ENCODE measurements around the gene DCN.

Gene DCN

GRCh38 chr12:91182636-91183455, at the start of gene DCN:
DCN (minus strand) TSS chr12:91182817; CDS start chr12:91178552, 4,265 bp downstream.
- Histone ChIP-seq H3K27ac (ENCODE audit: low read length) (no peak within 1 kb of the TSS), H3K4me1 (ENCODE audit: insufficient read depth, low read length) (no peaks in the 10 kb centered on the region), H3K27me3 (ENCODE audit: insufficient read depth, low read length) (no peaks in the 10 kb centered on the region), H3K4me3 (ENCODE audit: low read length) (no peak within 1 kb of the TSS), H3K9me3 (ENCODE audit: insufficient read depth, low read depth, low read length) (no peaks in the 10 kb centered on the region), H3K9ac (ENCODE audit: low read depth, low read length) (no peak within 1 kb of the TSS), H3K36me3 (ENCODE audit: insufficient read depth, low read depth, low read length) (no peaks in the 10 kb centered on the region)

- Histone ChIP-seq H3K27me3 (ENCODE audit: insufficient read depth, low read length) (no peaks in the 10 kb centered on the region), H3K36me3 (ENCODE audit: insufficient read depth, low read depth, low read length) (no peaks in the 10 kb centered on the region), H3K4me3 (ENCODE audit: low read length) (no peak overlapping the region), H3K4me1 (ENCODE audit: insufficient read depth, low read length) (no peaks in the 10 kb centered on the region), H3K27ac (ENCODE audit: low read length) (no peak overlapping the region), H3K9me3 (ENCODE audit: insufficient read depth, low read depth, low read length) (no peaks in the 10 kb centered on the region), H3K9ac (ENCODE audit: low read depth, low read length) (no peak overlapping the region)
Measured at GRCh38 chr12:91230841-91231240, 48.2 kb upstream of the DCN start.

GRCh38 chr12:91226951-91227350, 44.3 kb upstream of the DCN start:
- no peaks in the 10 kb centered on the region for H3K27me3 ChIP-seq (ENCODE audit: insufficient read depth, low read length)
- H3K4me1 ChIP-seq (ENCODE audit: insufficient read depth, low read length): no peaks in the 10 kb centered on the region
- H3K9ac ChIP-seq (ENCODE audit: low read depth, low read length): no peak overlapping the region
- no peak overlapping the region for H3K4me3 ChIP-seq (ENCODE audit: low read length)
- no peak overlapping the region for H3K27ac ChIP-seq (ENCODE audit: low read length)
- H3K9me3 ChIP-seq (ENCODE audit: insufficient read depth, low read depth, low read length): no peaks in the 10 kb centered on the region
- no peaks in the 10 kb centered on the region for H3K36me3 ChIP-seq (ENCODE audit: insufficient read depth, low read depth, low read length)

GRCh38 chr12:91225316-91225715, 42.7 kb upstream of the DCN start:
- Histone ChIP-seq H3K9ac (ENCODE audit: low read depth, low read length) (no peak overlapping the region), H3K9me3 (ENCODE audit: insufficient read depth, low read depth, low read length) (no peaks in the 10 kb centered on the region), H3K27me3 (ENCODE audit: insufficient read depth, low read length) (no peaks in the 10 kb centered on the region), H3K27ac (ENCODE audit: low read length) (no peak overlapping the region), H3K36me3 (ENCODE audit: insufficient read depth, low read depth, low read length) (no peaks in the 10 kb centered on the region), H3K4me3 (ENCODE audit: low read length) (no peak overlapping the region), H3K4me1 (ENCODE audit: insufficient read depth, low read length) (no peaks in the 10 kb centered on the region)

- H3K36me3 ChIP-seq (ENCODE audit: insufficient read depth, low read depth, low read length): no peaks in the 10 kb centered on the region
- no peaks in the 10 kb centered on the region for H3K27me3 ChIP-seq (ENCODE audit: insufficient read depth, low read length)
- H3K27ac ChIP-seq (ENCODE audit: low read length): no peak overlapping the region
- H3K4me3 ChIP-seq (ENCODE audit: low read length): no peak overlapping the region
- no peak overlapping the region for H3K9ac ChIP-seq (ENCODE audit: low read depth, low read length)
- no peaks in the 10 kb centered on the region for H3K4me1 ChIP-seq (ENCODE audit: insufficient read depth, low read length)
- H3K9me3 ChIP-seq (ENCODE audit: insufficient read depth, low read depth, low read length): no peaks in the 10 kb centered on the region
Measured at GRCh38 chr12:91224401-91224800, 41.8 kb upstream of the DCN start.

GRCh38 chr12:91222746-91223145, 40.1 kb upstream of the DCN start:
- Histone ChIP-seq H3K27ac (ENCODE audit: low read length) (no peak overlapping the region), H3K36me3 (ENCODE audit: insufficient read depth, low read depth, low read length) (no peaks in the 10 kb centered on the region), H3K4me3 (ENCODE audit: low read length) (no peak overlapping the region), H3K9me3 (ENCODE audit: insufficient read depth, low read depth, low read length) (no peaks in the 10 kb centered on the region), H3K27me3 (ENCODE audit: insufficient read depth, low read length) (no peaks in the 10 kb centered on the region), H3K4me1 (ENCODE audit: insufficient read depth, low read length) (no peaks in the 10 kb centered on the region), H3K9ac (ENCODE audit: low read depth, low read length) (no peak overlapping the region)

GRCh38 chr12:91219919-91220318, 37.3 kb upstream of the DCN start:
- Histone ChIP-seq H3K36me3 (ENCODE audit: insufficient read depth, low read depth, low read length) (no peaks in the 10 kb centered on the region), H3K9ac (ENCODE audit: low read depth, low read length) (no peak overlapping the region), H3K27me3 (ENCODE audit: insufficient read depth, low read length) (no peaks in the 10 kb centered on the region), H3K4me3 (ENCODE audit: low read length) (no peak overlapping the region), H3K9me3 (ENCODE audit: insufficient read depth, low read depth, low read length) (no peaks in the 10 kb centered on the region), H3K4me1 (ENCODE audit: insufficient read depth, low read length) (no peaks in the 10 kb centered on the region), H3K27ac (ENCODE audit: low read length) (no peak overlapping the region)

- H3K4me1 ChIP-seq (ENCODE audit: insufficient read depth, low read length): no peaks in the 10 kb centered on the region
- no peaks in the 10 kb centered on the region for H3K36me3 ChIP-seq (ENCODE audit: insufficient read depth, low read depth, low read length)
Measured at GRCh38 chr12:91219511-91219910, 36.9 kb upstream of the DCN start.

GRCh38 chr12:91216871-91217270, 34.3 kb upstream of the DCN start:
- no peaks in the 10 kb centered on the region for H3K4me1 ChIP-seq (ENCODE audit: insufficient read depth, low read length)
- no peaks in the 10 kb centered on the region for H3K27me3 ChIP-seq (ENCODE audit: insufficient read depth, low read length)
- no peak overlapping the region for H3K9ac ChIP-seq (ENCODE audit: low read depth, low read length)
- no peaks in the 10 kb centered on the region for H3K9me3 ChIP-seq (ENCODE audit: insufficient read depth, low read depth, low read length)
- no peak overlapping the region for H3K27ac ChIP-seq (ENCODE audit: low read length)
- no peak overlapping the region for H3K4me3 ChIP-seq (ENCODE audit: low read length)
- H3K36me3 ChIP-seq (ENCODE audit: insufficient read depth, low read depth, low read length): no peaks in the 10 kb centered on the region

More at GRCh38 chr12:91219511-91219910, 36.9 kb upstream of the DCN start:
- no peaks in the 10 kb centered on the region for H3K9me3 ChIP-seq (ENCODE audit: insufficient read depth, low read depth, low read length)
- H3K27me3 ChIP-seq (ENCODE audit: insufficient read depth, low read length): no peaks in the 10 kb centered on the region
- H3K4me3 ChIP-seq (ENCODE audit: low read length): no peak overlapping the region
- no peak overlapping the region for H3K9ac ChIP-seq (ENCODE audit: low read depth, low read length)
- H3K27ac ChIP-seq (ENCODE audit: low read length): no peak overlapping the region

- no peak overlapping the region for H3K4me3 ChIP-seq (ENCODE audit: low read length)
- no peaks in the 10 kb centered on the region for H3K4me1 ChIP-seq (ENCODE audit: insufficient read depth, low read length)
- no peaks in the 10 kb centered on the region for H3K9me3 ChIP-seq (ENCODE audit: insufficient read depth, low read depth, low read length)
- H3K9ac ChIP-seq (ENCODE audit: low read depth, low read length): no peak overlapping the region
- no peaks in the 10 kb centered on the region for H3K27me3 ChIP-seq (ENCODE audit: insufficient read depth, low read length)
- H3K36me3 ChIP-seq (ENCODE audit: insufficient read depth, low read depth, low read length): no peaks in the 10 kb centered on the region
- no peak overlapping the region for H3K27ac ChIP-seq (ENCODE audit: low read length)
Measured at GRCh38 chr12:91215940-91216454, 33.4 kb upstream of the DCN start.

- no peak overlapping the region for H3K4me3 ChIP-seq (ENCODE audit: low read length)
- H3K36me3 ChIP-seq (ENCODE audit: insufficient read depth, low read depth, low read length): no peaks in the 10 kb centered on the region
- H3K9me3 ChIP-seq (ENCODE audit: insufficient read depth, low read depth, low read length): no peaks in the 10 kb centered on the region
- H3K9ac ChIP-seq (ENCODE audit: low read depth, low read length): no peak overlapping the region
- H3K4me1 ChIP-seq (ENCODE audit: insufficient read depth, low read length): no peaks in the 10 kb centered on the region
- H3K27me3 ChIP-seq (ENCODE audit: insufficient read depth, low read length): no peaks in the 10 kb centered on the region
- H3K27ac ChIP-seq (ENCODE audit: low read length): no peak overlapping the region
Measured at GRCh38 chr12:91211866-91212265, 29.2 kb upstream of the DCN start.

GRCh38 chr12:91210618-91211017, 28.0 kb upstream of the DCN start:
- Histone ChIP-seq H3K36me3 (ENCODE audit: insufficient read depth, low read depth, low read length) (no peaks in the 10 kb centered on the region), H3K27ac (ENCODE audit: low read length) (no peak overlapping the region), H3K4me3 (ENCODE audit: low read length) (no peak overlapping the region), H3K9me3 (ENCODE audit: insufficient read depth, low read depth, low read length) (no peaks in the 10 kb centered on the region), H3K27me3 (ENCODE audit: insufficient read depth, low read length) (no peaks in the 10 kb centered on the region), H3K4me1 (ENCODE audit: insufficient read depth, low read length) (no peaks in the 10 kb centered on the region), H3K9ac (ENCODE audit: low read depth, low read length) (no peak overlapping the region)
